H9 (cell line): ENCODE data around the gene ICE1. TPM values are rescaled to one million over a fixed set of nuclear protein-coding genes. Genes with fewer than 3 reads are reported as not detected.
A peak's percentile ranks its signal among the peaks of the same experiment; 100 is the strongest.

Experiments
- DNase-seq: peaks from one replicate; pipeline ENCODE4 v3.0.0-alpha.2; 2017
- H2AFZ ChIP-seq: one replicate; pipeline ENCODE4 v1.6.1; 2013; ENCODE audit warnings: mild to moderate bottlenecking, low read length, control low read depth, moderate library complexity
- H2AK5ac ChIP-seq: 2 replicates; pipeline ENCODE4 v1.6.1; 2013; ENCODE audit warnings: low read length, control low read depth, mixed read lengths; ENCODE audit not compliant: insufficient read length
- H2BK120ac ChIP-seq: one replicate; pipeline ENCODE4 v1.6.1; 2013; ENCODE audit warnings: low read depth, mild to moderate bottlenecking, low read length, control low read depth, inconsistent platforms; ENCODE audit not compliant: poor library complexity, severe bottlenecking
- H2BK12ac ChIP-seq: 2 replicates; pipeline ENCODE4 v1.6.1; 2013; ENCODE audit warnings: low read length, control low read depth, mixed read lengths, low read depth; ENCODE audit not compliant: insufficient read length
- H2BK15ac ChIP-seq: 2 replicates; pipeline ENCODE4 v1.6.1; 2013; ENCODE audit warnings: low read depth, low read length, control low read depth
- H2BK20ac ChIP-seq: one replicate; pipeline ENCODE4 v1.6.1; 2013; ENCODE audit warnings: low read depth, mild to moderate bottlenecking, low read length, control low read depth, inconsistent platforms; ENCODE audit not compliant: poor library complexity, severe bottlenecking
- H2BK5ac ChIP-seq: 2 replicates; pipeline ENCODE4 v1.6.1; 2013; ENCODE audit warnings: low read length, control low read depth, mixed read lengths; ENCODE audit not compliant: insufficient read length
- H3K14ac ChIP-seq: 2 replicates; pipeline ENCODE4 v1.6.1; 2013; ENCODE audit warnings: low read length, control low read depth; ENCODE audit not compliant: insufficient read depth
- H3K18ac ChIP-seq: 2 replicates; pipeline ENCODE4 v1.6.1; 2013; ENCODE audit warnings: low read depth, mild to moderate bottlenecking, mixed read lengths, low read length, control low read depth; ENCODE audit not compliant: insufficient read length
- H3K23ac ChIP-seq: 2 replicates; pipeline ENCODE4 v1.6.1; 2013; ENCODE audit warnings: low read length, control low read depth, mixed read lengths, low read depth; ENCODE audit not compliant: insufficient read length
- H3K23me2 ChIP-seq: 2 replicates; pipeline ENCODE4 v1.6.1; 2013; ENCODE audit warnings: low read depth, mild to moderate bottlenecking, mixed read lengths, low read length, control low read depth; ENCODE audit not compliant: insufficient read length, poor library complexity, severe bottlenecking
- H3K27ac ChIP-seq: 2 replicates; pipeline ENCODE4 v1.5.1; 2013; ENCODE audit warnings: low read length, control low read depth, mixed read lengths, low read depth; ENCODE audit not compliant: insufficient read length
- H3K27me3 ChIP-seq: 2 replicates; pipeline ENCODE4 v1.6.1; 2013; ENCODE audit warnings: low read length, control low read depth, inconsistent platforms; ENCODE audit not compliant: insufficient read depth
- H3K4ac ChIP-seq: 2 replicates; pipeline ENCODE4 v1.6.1; 2013; ENCODE audit warnings: low read depth, mild to moderate bottlenecking, control low read depth, inconsistent platforms, low read length, moderate library complexity
- H3K4me1 ChIP-seq: 2 replicates; pipeline ENCODE4 v1.6.1; 2013; ENCODE audit warnings: low read length, control low read depth, inconsistent platforms; ENCODE audit not compliant: insufficient read depth
- H3K4me2 ChIP-seq: 2 replicates; pipeline ENCODE4 v1.6.1; 2013; ENCODE audit warnings: low read length, control low read depth, mixed read lengths; ENCODE audit not compliant: insufficient read length, insufficient read depth
- H3K56ac ChIP-seq: 2 replicates; pipeline ENCODE4 v1.6.1; 2013; ENCODE audit warnings: low read depth, mild to moderate bottlenecking, mixed read lengths, low read length, control low read depth; ENCODE audit not compliant: insufficient read length
- H3K79me1 ChIP-seq: 2 replicates; pipeline ENCODE4 v1.6.1; 2013; ENCODE audit warnings: low read depth, mild to moderate bottlenecking, moderate library complexity, low read length, control low read depth, inconsistent platforms; ENCODE audit not compliant: insufficient read depth, poor library complexity, severe bottlenecking
- H3K79me2 ChIP-seq: 2 replicates; pipeline ENCODE4 v1.6.1; 2013; ENCODE audit warnings: low read length, control low read depth, inconsistent platforms; ENCODE audit not compliant: insufficient read depth
- H3K9ac ChIP-seq: 2 replicates; pipeline ENCODE4 v1.6.1; 2013; ENCODE audit warnings: low read length, control low read depth, mixed read lengths; ENCODE audit not compliant: insufficient read length; ENCODE audit errors: extremely low read depth
- H3K9me3 ChIP-seq: one replicate; pipeline ENCODE4 v1.6.1; 2013; ENCODE audit warnings: low read depth, low read length, inconsistent platforms; ENCODE audit not compliant: control insufficient read depth
- H3T11ph ChIP-seq: one replicate; pipeline ENCODE4 v1.6.1; 2013; ENCODE audit warnings: mild to moderate bottlenecking, low read length, control low read depth, inconsistent platforms
- H4K20me1 ChIP-seq: one replicate; pipeline ENCODE4 v1.6.1; 2013; ENCODE audit not compliant: control insufficient read depth, insufficient read length, insufficient read depth
- H4K5ac ChIP-seq: 2 replicates; pipeline ENCODE4 v1.6.1; 2013; ENCODE audit warnings: low read depth, mild to moderate bottlenecking, mixed read lengths, low read length, control low read depth; ENCODE audit not compliant: insufficient read length
- H4K8ac ChIP-seq: replicated peaks from 2 replicates; pipeline ENCODE4 v1.6.1; 2013; ENCODE audit warnings: low read length, control low read depth, mixed read lengths, low read depth; ENCODE audit not compliant: insufficient read length
- H4K91ac ChIP-seq: 2 replicates; pipeline ENCODE4 v1.6.1; 2013; ENCODE audit warnings: low read depth, mild to moderate bottlenecking, moderate library complexity, mixed read lengths, low read length, control low read depth; ENCODE audit not compliant: insufficient read length
- H3K27ac Mint-ChIP-seq, 3 experiments: 2 replicates in 2 of 3; 3 replicates in 1 of 3; pipeline ENCODE4 v1.8.0; 2020 to 2021; ENCODE audit warnings: mixed read lengths in 3 of 3, mild to moderate bottlenecking in 1 of 3, moderate library complexity in 1 of 3
- H3K27me3 Mint-ChIP-seq: 2 replicates; pipeline ENCODE4 v1.8.0; 2021; ENCODE audit warnings: low read depth, mild to moderate bottlenecking, moderate library complexity, mixed read lengths
- H3K36me3 Mint-ChIP-seq, 3 experiments: 2 replicates in 2 of 3; 3 replicates in 1 of 3; pipeline ENCODE4 v1.8.0; 2020 to 2021; ENCODE audit warnings: low read depth in 3 of 3, mixed read lengths in 3 of 3; ENCODE audit not compliant: insufficient read depth in 1 of 3
- H3K4me1 Mint-ChIP-seq, 2 experiments: 2 replicates each; pipeline ENCODE4 v1.8.0; 2020; ENCODE audit warnings: mixed read lengths in 2 of 2
- H3K4me3 Mint-ChIP-seq, 2 experiments: 2 replicates in 1 of 2; 3 replicates in 1 of 2; pipeline ENCODE4 v1.8.0; 2020 to 2021; ENCODE audit warnings: mild to moderate bottlenecking in 2 of 2, mixed read lengths in 2 of 2, moderate library complexity in 1 of 2
- H3K9me3 Mint-ChIP-seq, 2 experiments: 2 replicates in 1 of 2; 3 replicates in 1 of 2; pipeline ENCODE4 v1.8.0; 2020; ENCODE audit warnings: mild to moderate bottlenecking in 2 of 2, mixed read lengths in 2 of 2, moderate library complexity in 1 of 2
- WGBS: extraction: QIAGEN DNeasy Blood & Tissue Kit; methylation state at CpG from one replicate; pipeline ENCODE4 v1.1.7; 2013; ENCODE audit warnings: missing lambda C conversion rate, low lambda C conversion rate, mixed read lengths; ENCODE audit not compliant: insufficient read length; ENCODE audit errors: extremely low coverage; 5-methylcytosine and 5-hydroxymethylcytosine counted together
- total RNA-seq: library from RNA; stranded (reverse); gene quantifications from 2 replicates; pipeline ENCODE4 v1.2.1, GENCODE V29; 2021
- TF ChIP-seq, protein P1 (sequence below): fragments of 200-600 bp; sonication (generic); conservative IDR thresholded peaks from 3 replicates; pipeline ENCODE4 v1.8.0; 2021; ENCODE audit warnings: antibody characterized with exemption, mild to moderate bottlenecking

ICE1 gene
- total RNA-seq, 1 experiment from 2014 or later = 45.1 TPM

- no peak overlapping the region for H3K14ac ChIP-seq
- H2BK120ac ChIP-seq = no peak overlapping the region
- peaks cover 4% of the 10 kb centered on the region for H3K79me1 ChIP-seq
- H2BK20ac ChIP-seq = no peak overlapping the region
- H3K27me3 ChIP-seq = no peaks in the 10 kb centered on the region
- Mint-ChIP-seq H3K4me3 (no peak overlapping the region), H3K27ac (peak overlapping the region in 1 of 3 experiments; percentile 62; a peak in 1 of 7 replicates), H3K9me3 (no peaks in the 10 kb centered on the region; a peak in 2 of 5 replicates), H3K36me3 (peaks cover 0 to 3% (median 0%) of the 10 kb centered on the region in 3 experiments; a peak in 2 of 7 replicates), H3K4me1 (peaks cover 21 to 28% of the 10 kb centered on the region in 2 experiments), H3K27me3 (no peaks in the 10 kb centered on the region; the same call in 1 of the 2 replicates)
- no peak overlapping the region for H4K8ac ChIP-seq
- TF ChIP-seq, protein P1, sequence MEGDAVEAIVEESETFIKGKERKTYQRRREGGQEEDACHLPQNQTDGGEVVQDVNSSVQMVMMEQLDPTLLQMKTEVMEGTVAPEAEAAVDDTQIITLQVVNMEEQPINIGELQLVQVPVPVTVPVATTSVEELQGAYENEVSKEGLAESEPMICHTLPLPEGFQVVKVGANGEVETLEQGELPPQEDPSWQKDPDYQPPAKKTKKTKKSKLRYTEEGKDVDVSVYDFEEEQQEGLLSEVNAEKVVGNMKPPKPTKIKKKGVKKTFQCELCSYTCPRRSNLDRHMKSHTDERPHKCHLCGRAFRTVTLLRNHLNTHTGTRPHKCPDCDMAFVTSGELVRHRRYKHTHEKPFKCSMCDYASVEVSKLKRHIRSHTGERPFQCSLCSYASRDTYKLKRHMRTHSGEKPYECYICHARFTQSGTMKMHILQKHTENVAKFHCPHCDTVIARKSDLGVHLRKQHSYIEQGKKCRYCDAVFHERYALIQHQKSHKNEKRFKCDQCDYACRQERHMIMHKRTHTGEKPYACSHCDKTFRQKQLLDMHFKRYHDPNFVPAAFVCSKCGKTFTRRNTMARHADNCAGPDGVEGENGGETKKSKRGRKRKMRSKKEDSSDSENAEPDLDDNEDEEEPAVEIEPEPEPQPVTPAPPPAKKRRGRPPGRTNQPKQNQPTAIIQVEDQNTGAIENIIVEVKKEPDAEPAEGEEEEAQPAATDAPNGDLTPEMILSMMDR = no peak
- no peak overlapping the region for H3K18ac ChIP-seq
- no peak overlapping the region for H2BK5ac ChIP-seq
- no peak overlapping the region for H3T11ph ChIP-seq
- H2AFZ ChIP-seq = no peak overlapping the region
- peaks cover 14% of the 10 kb centered on the region for H3K23me2 ChIP-seq
- H4K91ac ChIP-seq = no peak overlapping the region
- no peak overlapping the region for H3K4ac ChIP-seq
- H2BK15ac ChIP-seq = no peak overlapping the region
- H3K9ac ChIP-seq = no peak overlapping the region
- H3K79me2 ChIP-seq = peaks cover 9% of the 10 kb centered on the region
- no peak overlapping the region for H3K23ac ChIP-seq
- DNase-seq = no peak
- no peak overlapping the region for H3K27ac ChIP-seq
- no peaks in the 10 kb centered on the region for H3K9me3 ChIP-seq
- WGBS = no CpG with 5 or more reads among the region's 7 CpGs
- no peak overlapping the region for H3K4me2 ChIP-seq
- H3K56ac ChIP-seq = no peak overlapping the region
- no peaks in the 10 kb centered on the region for H4K20me1 ChIP-seq
- no peak overlapping the region for H2BK12ac ChIP-seq
- H2AK5ac ChIP-seq = no peak overlapping the region
- peaks cover 6% of the 10 kb centered on the region; the same call in 1 of the 2 replicates for H3K4me1 ChIP-seq
- H4K5ac ChIP-seq = no peak overlapping the region
Measured at GRCh38 chr5:5418764-5419163, 3.7 kb upstream of the ICE1 start.
